Fibroblast of upper back skin (primary cell): ENCODE data around the gene PLA2G12B.
A peak's percentile ranks its signal among the peaks of the same experiment; 100 is the strongest.
"Not testable (repeated sequence)": the region's sequence is repeated elsewhere in the genome, so short reads cannot be mapped to it uniquely, and the experiment has no call there.

Experiments used
- DNase-seq: peaks from one replicate; pipeline ENCODE4 v3.0.0-alpha.2; 2013

PLA2G12B gene

GRCh38 chr10:72932259-72933015 lies 22.2 kb downstream of the PLA2G12B start:
- no peak for DNase-seq

- DNase-seq, result no peak
Measured at GRCh38 chr10:72930276-72930675, 24.3 kb downstream of the PLA2G12B start.

GRCh38 chr10:72928798-72929197 lies 25.8 kb downstream of the PLA2G12B start:
- no peak for DNase-seq

GRCh38 chr10:72927485-72927884 lies 27.1 kb downstream of the PLA2G12B start:
- DNase-seq, result no peak

- DNase-seq, result no peak
Measured at GRCh38 chr10:72925951-72926465, 28.6 kb downstream of the PLA2G12B start.

- DNase-seq, result no peak
Measured at GRCh38 chr10:72924351-72924750, 30.3 kb downstream of the PLA2G12B start.

- DNase-seq, result not testable (repeated sequence)
Measured at GRCh38 chr10:72921147-72921683, 33.4 kb downstream of the PLA2G12B start.

- DNase-seq, result no peak
Measured at GRCh38 chr10:72918352-72918751, 36.3 kb downstream of the PLA2G12B start.

- not testable (repeated sequence) for DNase-seq
Measured at GRCh38 chr10:72917803-72918332, 36.7 kb downstream of the PLA2G12B start.

- not testable (repeated sequence) for DNase-seq
Measured at GRCh38 chr10:72917201-72917600, 37.4 kb downstream of the PLA2G12B start.

GRCh38 chr10:72913287-72913686 lies 41.3 kb downstream of the PLA2G12B start:
- no peak for DNase-seq

GRCh38 chr10:72912736-72913135 lies 41.9 kb downstream of the PLA2G12B start:
- DNase-seq, result no peak

- DNase-seq, result no peak
Measured at GRCh38 chr10:72911758-72912157, 42.8 kb downstream of the PLA2G12B start.

- DNase-seq, result no peak
Measured at GRCh38 chr10:72910705-72911104, 43.9 kb downstream of the PLA2G12B start.

- no peak for DNase-seq
Measured at GRCh38 chr10:72906446-72906845, 48.2 kb downstream of the PLA2G12B start.

GRCh38 chr10:72904806-72905205 lies 49.8 kb downstream of the PLA2G12B start:
- no peak for DNase-seq

- not testable (repeated sequence) for DNase-seq
Measured at GRCh38 chr10:72903941-72904446, 50.6 kb downstream of the PLA2G12B start.

GRCh38 chr10:72899545-72899944 lies 55.1 kb downstream of the PLA2G12B start:
- no peak for DNase-seq

- DNase-seq, result no peak
Measured at GRCh38 chr10:72898616-72899015, 56.0 kb downstream of the PLA2G12B start.

- DNase-seq, result no peak
Measured at GRCh38 chr10:72895236-72895850, 59.3 kb downstream of the PLA2G12B start.

- DNase-seq, result no peak
Measured at GRCh38 chr10:72893136-72893798, 61.3 kb downstream of the PLA2G12B start, which contains the start of gene OIT3. OIT3 (plus strand) TSS chr10:72893739; CDS start chr10:72893799, 60 bp downstream.

- no peak for DNase-seq
Measured at GRCh38 chr10:72890086-72890485, 64.5 kb downstream of the PLA2G12B start.

- peak; percentile 38 for DNase-seq
Measured at GRCh38 chr10:72889391-72889831, 65.2 kb downstream of the PLA2G12B start.
